ENCODE results near the gene HMGCR. TPM values are rescaled to one million over a fixed set of nuclear protein-coding genes. Genes with fewer than 3 reads are reported as not detected.

HMGCR gene
- total and polyA plus RNA-seq, 2 of the 8 experiments (the other 6 are each of a cell fraction or from before 2014, with no cell fraction given) = 45.8 to 199 TPM

DNA sequence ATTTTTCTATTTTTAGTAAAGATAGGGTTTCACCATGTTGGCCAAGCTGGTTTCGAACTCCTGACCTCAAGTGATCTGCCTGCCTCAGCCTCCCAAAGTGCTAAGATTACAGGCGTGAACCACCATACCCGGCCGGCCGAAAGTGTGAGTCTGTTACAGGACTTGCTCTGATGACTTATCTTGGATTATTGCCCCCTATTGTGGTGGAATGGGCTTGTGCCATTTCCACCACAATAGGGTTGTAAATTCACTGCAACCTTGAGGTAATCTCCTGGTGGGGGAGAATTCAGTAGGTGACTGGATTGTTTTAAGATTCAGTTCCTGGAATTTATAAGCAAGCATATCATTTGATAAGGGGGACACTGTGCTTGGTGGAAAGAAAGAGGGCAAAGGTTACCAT, 15.0 kb upstream of the HMGCR start:
- H3K14ac ChIP-seq (ENCODE audit: insufficient read length) = no peak overlapping the region
- FAIRE-seq (no peak), DNase-seq (ENCODE audit: low read depth in 1 of 2, low spot score in 2 of 2) (peak in 1 of 2 experiments; percentile 25)
- H2BK15ac ChIP-seq (ENCODE audit: low read length) = no peak overlapping the region
- POLR2A ChIA-PET (ENCODE audit: partially characterized antibody) = no interaction called here
- no peaks in the 10 kb centered on the region for H4K20me1 ChIP-seq (replicated peaks in 1 of 2; ENCODE audit: control insufficient read depth in 1 of 2, insufficient read depth in 2 of 2, low read length in 2 of 2)
- H2BK5ac ChIP-seq (ENCODE audit: low read depth, low read length) = no peak overlapping the region
- H2BK120ac ChIP-seq (replicated peaks; ENCODE audit: low read depth, low read length) = no peak overlapping the region
- H3K4me2 ChIP-seq (ENCODE audit: insufficient read depth in 1 of 2, low read depth in 2 of 2, low read length in 2 of 2) = no peak overlapping the region
- H3K9me3 ChIP-seq (ENCODE audit: insufficient read depth in 2 of 2, low read depth in 1 of 2, low read length in 1 of 2) = no peaks in the 10 kb centered on the region
- 66% methylated on average over 5 of the region's 5 CpGs; no CpG with 5 or more reads in 1 of the 2 experiments for WGBS, 2 experiments (ENCODE audit: extremely low coverage in 1 of 2, insufficient coverage in 1 of 2, insufficient read length in 1 of 2, insufficient replicate concordance in 2 of 2, low coverage in 1 of 2, low lambda C conversion rate in 2 of 2, missing lambda C conversion rate in 1 of 2)
- no peaks in the 10 kb centered on the region for H3K27me3 ChIP-seq (replicated peaks in 1 of 4; ENCODE audit: control insufficient read depth in 3 of 4, extremely low read depth in 1 of 4, insufficient read depth in 3 of 4, low read length in 3 of 4)
- no peak overlapping the region for H3K4ac ChIP-seq (replicated peaks; ENCODE audit: insufficient read length, low read depth, low read length)
- no peak overlapping the region for H3K27ac ChIP-seq (ENCODE audit: low read depth, low read length)
- no peaks in the 10 kb centered on the region for H3K79me2 ChIP-seq (ENCODE audit: control insufficient read depth in 1 of 2, insufficient read depth in 2 of 2, low read length in 2 of 2)
- no peak overlapping the region for H3K4me3 ChIP-seq (ENCODE audit: extremely low read depth in 1 of 4, insufficient read depth in 2 of 4, low read depth in 3 of 4, low read length in 4 of 4)
- H3K79me1 ChIP-seq (ENCODE audit: low read depth, low read length) = no peaks in the 10 kb centered on the region
- H2AFZ ChIP-seq (ENCODE audit: low read length) = no peak overlapping the region
- H3K23me2 ChIP-seq (ENCODE audit: low read depth, low read length) = no peaks in the 10 kb centered on the region
- H2BK12ac ChIP-seq (ENCODE audit: low read depth, low read length) = no peak overlapping the region
- H2AK5ac ChIP-seq (ENCODE audit: low read depth, low read length) = no peak overlapping the region
- CTCF ChIA-PET (ENCODE audit: partially characterized antibody) = interaction anchor here (1.3 to 2.6 kb wide), 4 partner anchors 8 to 85 kb away, joined by 3 to 13 read pairs (median 9); partner anchors contain the start of gene ANKRD31
- H2BK20ac ChIP-seq (ENCODE audit: low read length) = no peak overlapping the region
- H3K4me1 ChIP-seq (replicated peaks in 1 of 4; ENCODE audit: control insufficient read depth in 3 of 4, insufficient read depth in 4 of 4, low read length in 3 of 4) = peaks cover 4 to 17% (median 9%) of the 10 kb centered on the region in 4 experiments; a peak in 4 of 7 replicates
- H3K36me3 ChIP-seq (ENCODE audit: control insufficient read depth in 2 of 4, insufficient read depth in 4 of 4, low read length in 3 of 4) = no peaks in the 10 kb centered on the region
- no peak overlapping the region for H4K8ac ChIP-seq (ENCODE audit: extremely low read depth, insufficient read depth, low read length)
- H4K5ac ChIP-seq (ENCODE audit: insufficient read length, low read depth, low read length) = no peak overlapping the region
- no peak overlapping the region for H3K18ac ChIP-seq (ENCODE audit: extremely low read depth, low read length)
- H4K91ac ChIP-seq (replicated peaks; ENCODE audit: insufficient read length, low read length) = no peak overlapping the region
- no peak overlapping the region for H3K23ac ChIP-seq (ENCODE audit: insufficient read length)
- H3K56ac ChIP-seq (replicated peaks; ENCODE audit: insufficient read length, low read depth, low read length) = no peak overlapping the region
- no peak overlapping the region for H3K9ac ChIP-seq (replicated peaks in 1 of 4; ENCODE audit: extremely low read depth in 1 of 4, low read depth in 3 of 4, low read length in 3 of 4)
- TF ChIP-seq SRF (IDR thresholded peaks at IDR 0.05; ENCODE audit: low read depth, low read length) = no peak
- no peak for TF ChIP-seq POU5F1 (IDR thresholded peaks at IDR 0.05; ENCODE audit: low read depth, low read length)
